Activated T-helper 2 cell treated with anti-CD3 and anti-CD28 coated beads, Interferon-gamma antibody, Interleukin-2, Interleukin-4, amounts not matched to agents 10 μg/mL and 5 μg/mL and 100 μg/mL, durations not matched to agents 14 hours and 24 hours and 36 hours (primary cell): ENCODE measurements around the gene C1orf210. TPM values are rescaled to one million over a fixed set of nuclear protein-coding genes. Genes with fewer than 3 reads are reported as not detected.

Experiments
- DNase-seq: peaks from one replicate; pipeline ENCODE4 v3.0.0; 2021; ENCODE audit warnings: low spot score
- H3K27ac Mint-ChIP-seq: one replicate; pipeline ENCODE4 v1.8.0; 2021; ENCODE audit warnings: mixed read lengths
- H3K27me3 Mint-ChIP-seq: one replicate; pipeline ENCODE4 v1.8.0; 2021; ENCODE audit warnings: low read depth, mixed read lengths
- H3K36me3 Mint-ChIP-seq: one replicate; pipeline ENCODE4 v1.8.0; 2021; ENCODE audit warnings: low read depth, mixed read lengths
- H3K4me1 Mint-ChIP-seq: one replicate; pipeline ENCODE4 v1.8.0; 2021; ENCODE audit warnings: low read depth, mixed read lengths
- H3K4me3 Mint-ChIP-seq: one replicate; pipeline ENCODE4 v1.8.0; 2021; ENCODE audit warnings: low read depth, mild to moderate bottlenecking, moderate library complexity, mixed read lengths
- H3K9me3 Mint-ChIP-seq: one replicate; pipeline ENCODE4 v1.8.0; 2021; ENCODE audit warnings: mixed read lengths
- intact Hi-C: fragments of 100-400 bp; cut with micrococcal nuclease; formaldehyde crosslinking; loops from one replicate; pipeline ENCODE4 v1.15.1; 2023
- total RNA-seq: library from RNA; stranded (reverse); gene quantifications from 2 replicates; pipeline ENCODE4 v1.2.3, GENCODE V29; 2022

The C1orf210 gene
- total RNA-seq, 1 donor from 2014 or later: not detected

DNA sequence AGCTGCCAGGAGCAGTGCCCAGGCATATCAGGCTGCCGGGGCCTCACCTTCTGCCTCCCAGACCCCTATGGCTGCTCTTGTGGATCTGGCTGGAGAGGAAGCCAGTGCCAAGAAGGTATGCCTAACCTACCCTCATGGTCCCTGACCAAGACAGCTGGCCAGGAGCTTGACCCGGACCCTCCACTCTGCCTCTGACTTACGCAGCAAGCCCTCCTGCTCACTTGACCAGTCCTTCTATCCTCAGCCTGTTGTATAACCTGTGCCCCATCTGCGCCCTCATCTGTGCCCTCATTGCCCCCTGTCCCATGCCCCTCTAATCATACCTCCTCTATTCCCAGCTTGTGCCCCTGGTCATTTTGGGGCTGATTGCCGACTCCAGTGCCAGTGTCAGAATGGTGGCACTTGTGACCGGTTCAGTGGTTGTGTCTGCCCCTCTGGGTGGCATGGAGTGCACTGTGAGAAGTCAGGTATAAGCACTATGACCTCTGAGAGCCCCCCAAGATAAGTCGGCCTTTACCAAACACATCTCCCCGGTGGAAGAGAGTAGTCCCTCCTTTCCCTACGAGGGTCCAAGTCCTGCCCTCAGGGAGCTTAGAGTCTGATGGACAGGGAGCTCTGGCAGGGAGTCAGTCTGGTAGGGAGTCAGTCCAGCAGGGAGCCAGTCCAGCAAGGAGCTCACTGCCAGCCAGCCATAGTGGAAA lies 22.2 kb upstream of the C1orf210 start:
- no peaks in the 10 kb centered on the region for H3K27me3 Mint-ChIP-seq
- no peak for DNase-seq
- H3K36me3 Mint-ChIP-seq: no peaks in the 10 kb centered on the region
- no peak overlapping the region for H3K27ac Mint-ChIP-seq
- H3K9me3 Mint-ChIP-seq: no peaks in the 10 kb centered on the region
- H3K4me3 Mint-ChIP-seq: no peak overlapping the region
- intact Hi-C loops: no loop called here
- H3K4me1 Mint-ChIP-seq: peaks cover 3% of the 10 kb centered on the region

GRCh38 chr1:43306688-43307457 lies 21.5 kb upstream of the C1orf210 start:
- no peaks in the 10 kb centered on the region for H3K36me3 Mint-ChIP-seq
- intact Hi-C loops: no loop called here
- no peaks in the 10 kb centered on the region for H3K27me3 Mint-ChIP-seq
- H3K9me3 Mint-ChIP-seq: no peaks in the 10 kb centered on the region
- DNase-seq: no peak
- no peak overlapping the region for H3K4me3 Mint-ChIP-seq
- H3K27ac Mint-ChIP-seq: no peak overlapping the region
- peaks cover 3% of the 10 kb centered on the region for H3K4me1 Mint-ChIP-seq

DNA sequence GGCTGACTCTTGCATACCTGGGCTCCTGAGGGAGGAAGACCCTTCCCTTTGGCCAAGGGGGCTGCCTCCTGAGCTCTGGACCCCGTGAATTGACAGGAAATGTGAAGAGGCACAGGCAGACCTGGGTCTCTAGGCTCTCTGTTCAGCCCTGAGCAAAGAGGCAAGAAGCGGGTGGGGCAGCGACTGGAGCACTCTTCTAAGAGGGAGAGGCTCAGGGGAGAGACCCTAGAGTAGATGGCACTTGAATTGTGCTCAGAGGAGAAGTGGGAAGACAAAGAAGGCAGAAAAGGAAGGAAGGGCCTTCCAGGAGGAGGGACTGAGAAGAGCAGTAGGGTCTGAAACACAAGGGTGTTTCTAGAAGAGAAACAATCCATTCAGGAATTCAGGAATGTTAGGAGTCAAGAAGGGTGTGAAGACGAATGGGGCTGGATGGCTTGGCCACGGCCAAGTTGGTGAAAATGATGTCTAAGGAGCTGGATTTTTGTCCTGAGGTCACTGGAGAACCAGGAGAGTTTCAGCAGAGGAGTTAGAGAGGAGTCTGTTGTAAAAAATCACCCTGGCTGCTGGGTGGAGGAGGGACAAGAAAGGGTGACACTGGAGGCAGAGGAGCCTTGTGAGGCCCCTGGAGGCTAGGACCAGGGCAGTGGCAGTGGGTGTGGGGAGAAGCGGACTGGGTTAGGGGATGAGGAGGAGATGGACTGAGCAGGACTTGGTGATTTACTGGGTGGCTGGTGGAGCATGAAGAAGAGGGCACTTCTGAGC lies 20.7 kb upstream of the C1orf210 start:
- DNase-seq: no peak
- Mint-ChIP-seq H3K4me1 (peaks cover 3% of the 10 kb centered on the region), H3K9me3 (no peaks in the 10 kb centered on the region), H3K36me3 (no peaks in the 10 kb centered on the region), H3K4me3 (no peak overlapping the region), H3K27me3 (no peaks in the 10 kb centered on the region), H3K27ac (no peak overlapping the region)
- intact Hi-C loops: no loop called here

- intact Hi-C loops: no loop called here
- Mint-ChIP-seq H3K4me3 (no peak overlapping the region), H3K27me3 (no peaks in the 10 kb centered on the region), H3K9me3 (no peaks in the 10 kb centered on the region), H3K27ac (no peak overlapping the region), H3K4me1 (peaks cover 3% of the 10 kb centered on the region), H3K36me3 (no peaks in the 10 kb centered on the region)
- no peak for DNase-seq
These were observed 20.1 kb upstream of the C1orf210 start for GRCh38 chr1:43305461-43305860.

GRCh38 chr1:43304771-43305300 lies 19.5 kb upstream of the C1orf210 start:
- no peaks in the 10 kb centered on the region for H3K9me3 Mint-ChIP-seq
- no peaks in the 10 kb centered on the region for H3K36me3 Mint-ChIP-seq
- DNase-seq: no peak
- peaks cover 3% of the 10 kb centered on the region for H3K4me1 Mint-ChIP-seq
- no peak overlapping the region for H3K4me3 Mint-ChIP-seq
- no peak overlapping the region for H3K27ac Mint-ChIP-seq
- intact Hi-C loops: no loop called here
- no peaks in the 10 kb centered on the region for H3K27me3 Mint-ChIP-seq

GRCh38 chr1:43304314-43304681 lies 18.9 kb upstream of the C1orf210 start:
- intact Hi-C loops: no loop called here
- DNase-seq: no peak
- H3K36me3 Mint-ChIP-seq: no peaks in the 10 kb centered on the region
- H3K27ac Mint-ChIP-seq: no peak overlapping the region
- H3K4me1 Mint-ChIP-seq: peaks cover 3% of the 10 kb centered on the region
- no peaks in the 10 kb centered on the region for H3K27me3 Mint-ChIP-seq
- no peaks in the 10 kb centered on the region for H3K9me3 Mint-ChIP-seq
- no peak overlapping the region for H3K4me3 Mint-ChIP-seq

DNA sequence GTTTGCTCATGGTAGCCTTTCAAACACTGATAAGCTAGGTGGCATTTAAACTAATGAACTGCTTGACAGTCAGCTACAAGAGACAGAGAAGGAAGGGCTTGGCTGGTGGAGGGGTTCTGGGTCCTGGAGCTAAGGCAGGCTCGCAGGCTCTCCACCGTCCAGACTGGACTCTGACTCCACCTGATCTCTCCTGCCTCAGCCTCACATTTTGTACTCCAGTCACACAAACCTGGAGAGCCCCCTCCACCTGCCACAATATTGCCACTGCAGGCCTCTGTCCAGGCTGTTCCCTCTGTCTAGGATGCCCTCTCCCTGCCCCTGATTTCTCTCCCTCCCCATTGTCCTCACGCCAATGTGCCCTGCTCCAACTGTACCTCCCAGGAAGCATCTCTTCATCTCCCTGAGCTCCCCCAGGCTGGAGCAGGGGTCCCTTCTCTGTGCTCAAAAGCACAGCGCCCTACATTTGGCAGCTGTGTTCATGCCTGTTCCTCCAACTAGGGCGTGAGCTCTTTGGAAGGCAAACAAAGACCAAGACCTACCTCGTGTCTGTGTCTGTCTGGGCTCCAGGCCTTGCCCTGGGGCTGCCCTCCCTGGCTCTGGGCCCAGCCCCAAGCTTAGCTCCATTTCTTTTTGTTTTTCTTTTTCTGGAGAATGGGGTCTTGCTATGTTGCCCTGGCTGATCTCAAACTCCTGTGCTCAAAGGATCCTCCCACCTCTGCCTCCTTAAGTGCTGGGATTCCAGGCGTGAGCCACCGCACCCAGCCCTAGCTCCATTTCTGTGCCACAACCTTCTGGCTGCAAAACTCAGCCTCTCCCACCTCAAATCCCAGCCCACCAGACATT lies 18.3 kb upstream of the C1orf210 start:
- H3K4me3 Mint-ChIP-seq: no peak overlapping the region
- intact Hi-C loops: no loop called here
- no peaks in the 10 kb centered on the region for H3K9me3 Mint-ChIP-seq
- H3K36me3 Mint-ChIP-seq: no peaks in the 10 kb centered on the region
- peaks cover 3% of the 10 kb centered on the region for H3K4me1 Mint-ChIP-seq
- H3K27me3 Mint-ChIP-seq: no peaks in the 10 kb centered on the region
- H3K27ac Mint-ChIP-seq: no peak overlapping the region
- no peak for DNase-seq

DNA sequence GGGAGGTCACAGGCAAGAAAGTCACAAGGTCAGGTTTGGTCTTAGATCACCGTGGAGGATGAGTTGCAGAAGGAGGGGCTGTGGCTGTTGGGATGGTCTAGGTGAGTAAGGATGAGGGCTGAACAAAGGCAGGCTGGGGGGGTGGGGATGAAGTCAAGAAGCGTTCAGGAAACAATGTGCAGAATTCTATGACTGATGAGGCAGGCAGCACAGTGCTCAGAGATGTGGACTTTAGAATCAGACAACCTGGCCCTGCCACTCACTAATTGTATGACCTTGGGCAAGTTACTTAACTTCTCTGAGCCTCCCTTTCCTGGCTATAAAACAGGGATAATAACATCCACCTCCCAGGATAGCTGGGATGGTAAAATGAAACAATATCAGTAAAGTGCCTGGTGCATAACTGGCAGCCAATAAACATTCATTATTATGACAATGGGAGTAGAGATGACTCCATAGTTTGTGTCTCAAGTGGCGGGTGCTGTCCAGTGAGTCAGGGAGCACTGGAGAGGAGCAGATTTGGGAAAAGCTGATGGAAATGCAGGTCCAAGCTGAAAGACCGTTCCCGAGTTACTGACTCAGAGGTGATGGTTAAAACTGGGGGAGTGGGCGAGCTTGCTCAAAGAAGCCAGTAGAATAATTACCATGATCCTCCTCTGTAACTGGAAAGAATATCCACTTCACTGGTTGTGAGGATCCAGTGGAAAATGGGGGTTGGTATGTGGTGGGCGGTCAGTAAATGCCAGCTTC lies 17.5 kb upstream of the C1orf210 start:
- intact Hi-C loops: no loop called here
- H3K27ac Mint-ChIP-seq: no peak overlapping the region
- H3K9me3 Mint-ChIP-seq: no peaks in the 10 kb centered on the region
- H3K36me3 Mint-ChIP-seq: no peaks in the 10 kb centered on the region
- no peaks in the 10 kb centered on the region for H3K27me3 Mint-ChIP-seq
- no peak overlapping the region for H3K4me3 Mint-ChIP-seq
- no peak for DNase-seq
- H3K4me1 Mint-ChIP-seq: peaks cover 3% of the 10 kb centered on the region

DNA sequence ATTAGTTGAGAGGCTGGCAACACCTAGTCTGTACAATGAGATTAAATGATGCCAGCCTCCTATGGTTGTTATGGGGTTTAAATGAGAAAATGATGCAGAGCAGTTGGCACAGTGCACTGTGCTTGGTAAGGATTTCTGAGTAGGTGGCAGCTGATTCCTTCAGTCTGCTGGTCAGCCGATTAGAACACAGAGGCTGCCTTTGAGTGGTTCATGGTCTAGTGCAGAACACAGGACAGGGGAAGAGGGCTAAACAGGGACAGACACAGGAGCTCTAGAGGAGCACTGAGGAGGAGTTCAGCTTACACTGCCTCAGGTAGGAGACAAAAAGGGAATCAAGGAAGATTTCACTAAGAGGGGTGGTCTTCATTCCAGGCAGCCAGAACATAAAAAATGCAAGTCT lies 16.8 kb upstream of the C1orf210 start:
- no peaks in the 10 kb centered on the region for H3K9me3 Mint-ChIP-seq
- intact Hi-C loops: no loop called here
- H3K4me1 Mint-ChIP-seq: peaks cover 3% of the 10 kb centered on the region
- H3K36me3 Mint-ChIP-seq: no peaks in the 10 kb centered on the region
- DNase-seq: no peak
- H3K27ac Mint-ChIP-seq: no peak overlapping the region
- no peak overlapping the region for H3K4me3 Mint-ChIP-seq
- H3K27me3 Mint-ChIP-seq: no peaks in the 10 kb centered on the region

- Mint-ChIP-seq H3K27me3 (no peaks in the 10 kb centered on the region), H3K4me3 (no peak within 1 kb of the TSS), H3K27ac (no peak within 1 kb of the TSS), H3K36me3 (no peaks in the 10 kb centered on the region), H3K9me3 (no peaks in the 10 kb centered on the region), H3K4me1 (peaks cover 16% of the 10 kb centered on the region)
- DNase-seq: no peak
- intact Hi-C loops: no loop called here
These were observed 15.2 kb upstream of the C1orf210 start, which contains the start of gene TIE1 for GRCh38 chr1:43300378-43301094. Gene TIE1 (plus strand): TSS chr1:43300982. CDS start chr1:43301072, 90 bp downstream.

DNA sequence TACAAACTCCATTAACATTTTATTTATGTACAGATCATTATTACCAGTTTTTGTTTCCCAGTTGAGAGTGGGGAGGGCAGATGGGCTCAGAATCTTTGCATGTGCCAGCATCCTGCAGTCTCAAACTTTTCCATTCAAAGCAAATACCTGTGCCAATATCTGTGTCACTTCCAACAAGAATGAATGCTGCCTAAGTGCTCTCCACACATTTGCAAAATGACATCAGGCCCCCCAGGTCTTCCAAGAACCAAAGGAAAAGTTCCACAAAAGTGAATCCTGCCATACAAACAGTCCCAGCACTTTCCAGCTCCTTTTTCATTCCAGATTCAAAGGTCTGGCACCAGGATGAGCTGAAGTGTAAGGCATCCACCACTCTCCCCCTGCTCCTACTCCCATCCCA lies 13.7 kb upstream of the C1orf210 start:
- no peaks in the 10 kb centered on the region for H3K36me3 Mint-ChIP-seq
- H3K27me3 Mint-ChIP-seq: no peaks in the 10 kb centered on the region
- no peak overlapping the region for H3K4me3 Mint-ChIP-seq
- no peak for DNase-seq
- intact Hi-C loops: loop anchor here (5.0 kb wide), 1 partner anchor 48 kb away; no protein-coding TSS in a partner anchor
- peaks cover 25% of the 10 kb centered on the region for H3K4me1 Mint-ChIP-seq
- no peak overlapping the region for H3K27ac Mint-ChIP-seq
- H3K9me3 Mint-ChIP-seq: no peaks in the 10 kb centered on the region
